K562 (cell line): ENCODE data around the gene FAM117A.

Experiments
- MYBL2 ChIP-seq, 2 experiments: fragments of 450-650 bp in 1 of 2; sonication (generic) in 1 of 2; formaldehyde crosslinking in 1 of 2; IDR thresholded peaks; 2 replicates each; pipeline versions ENCODE4 v1.6.1 to v1.8.1; 2017 to 2022; ENCODE audit warnings: borderline replicate concordance in 1 of 2, inconsistent platforms in 1 of 2, low read depth in 1 of 2, mild to moderate bottlenecking in 1 of 2, missing genetic modification reagents in 1 of 2, moderate library complexity in 1 of 2
- NFIX ChIP-seq: fragments of 250-450 bp; sonication (Bioruptor Pico); IDR thresholded peaks from 2 replicates; pipeline ENCODE4 v1.4.0; 2020; ENCODE audit warnings: low read depth, mild to moderate bottlenecking, moderate library complexity
- SP2 ChIP-seq: IDR thresholded peaks from 2 replicates; pipeline ENCODE4 v1.6.1; 2011; ENCODE audit warnings: mild to moderate bottlenecking, low read depth, low read length, moderate library complexity; ENCODE audit not compliant: poor library complexity, severe bottlenecking; ENCODE audit errors: extremely low read depth
- TF ChIP-seq, protein P1 (sequence below), 3 experiments: IDR thresholded peaks in 2 of 3; conservative IDR thresholded peaks in 1 of 3; 2 replicates each; pipeline ENCODE4 v1.5.1; 2011 to 2012; ENCODE audit warnings: low read length in 3 of 3, mild to moderate bottlenecking in 3 of 3, control low read depth in 2 of 3, improper control_type of control experiment in 1 of 3, inconsistent platforms in 1 of 3, low read depth in 1 of 3, mixed read lengths in 1 of 3, moderate library complexity in 1 of 3; ENCODE audit not compliant: insufficient read depth in 2 of 3

DNA sequence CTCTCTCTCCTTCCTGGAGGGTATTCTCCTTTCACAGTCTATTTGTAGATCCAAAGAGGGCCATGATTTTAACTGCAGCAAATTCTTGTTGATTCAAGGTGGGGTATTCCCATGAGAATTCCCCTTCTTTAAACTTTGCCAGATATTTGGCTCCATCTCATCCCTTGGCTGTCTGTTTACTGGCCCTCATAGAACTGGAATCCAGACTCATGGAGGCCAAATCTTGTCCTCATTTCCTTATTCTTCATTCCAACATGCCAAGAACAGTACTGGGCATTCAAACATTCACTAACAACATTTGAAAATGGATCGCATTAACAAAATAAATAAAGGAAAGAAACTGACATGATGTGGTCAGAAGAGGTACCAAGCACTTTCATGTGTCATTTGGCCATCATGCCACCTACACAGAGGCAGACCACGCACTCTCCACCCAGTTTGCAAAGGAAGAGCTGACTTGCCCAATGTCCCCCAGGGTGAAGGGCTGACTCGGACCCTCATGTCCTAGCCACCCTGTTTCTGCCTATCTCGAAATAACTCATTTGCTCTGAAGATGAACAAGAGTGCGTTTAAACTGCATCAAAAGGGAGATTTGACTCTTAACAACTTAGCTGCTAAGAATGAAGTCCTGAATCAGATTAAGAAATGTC is 33.0 kb downstream of the FAM117A start:
- TF ChIP-seq, protein P1, sequence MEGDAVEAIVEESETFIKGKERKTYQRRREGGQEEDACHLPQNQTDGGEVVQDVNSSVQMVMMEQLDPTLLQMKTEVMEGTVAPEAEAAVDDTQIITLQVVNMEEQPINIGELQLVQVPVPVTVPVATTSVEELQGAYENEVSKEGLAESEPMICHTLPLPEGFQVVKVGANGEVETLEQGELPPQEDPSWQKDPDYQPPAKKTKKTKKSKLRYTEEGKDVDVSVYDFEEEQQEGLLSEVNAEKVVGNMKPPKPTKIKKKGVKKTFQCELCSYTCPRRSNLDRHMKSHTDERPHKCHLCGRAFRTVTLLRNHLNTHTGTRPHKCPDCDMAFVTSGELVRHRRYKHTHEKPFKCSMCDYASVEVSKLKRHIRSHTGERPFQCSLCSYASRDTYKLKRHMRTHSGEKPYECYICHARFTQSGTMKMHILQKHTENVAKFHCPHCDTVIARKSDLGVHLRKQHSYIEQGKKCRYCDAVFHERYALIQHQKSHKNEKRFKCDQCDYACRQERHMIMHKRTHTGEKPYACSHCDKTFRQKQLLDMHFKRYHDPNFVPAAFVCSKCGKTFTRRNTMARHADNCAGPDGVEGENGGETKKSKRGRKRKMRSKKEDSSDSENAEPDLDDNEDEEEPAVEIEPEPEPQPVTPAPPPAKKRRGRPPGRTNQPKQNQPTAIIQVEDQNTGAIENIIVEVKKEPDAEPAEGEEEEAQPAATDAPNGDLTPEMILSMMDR (IDR thresholded peaks at IDR 0.05 in 2 of 3, conservative IDR thresholded peaks at IDR 0.05 in 1 of 3; ENCODE audit: insufficient read depth in 2 of 3, low read depth in 1 of 3, low read length in 3 of 3) = no peak
- TF ChIP-seq NFIX = no peak
- TF ChIP-seq SP2 = no peak
- no peak for TF ChIP-seq MYBL2 (IDR thresholded peaks at IDR 0.05; ENCODE audit: low read depth)
- no peak for TF ChIP-seq MYBL2 (CRISPR knock-in tag; IDR thresholded peaks at IDR 0.05; ENCODE audit: borderline replicate concordance)
